GM12878 (cell line): ENCODE measurements around the gene TMC8. TPM values are rescaled to one million over a fixed set of nuclear protein-coding genes. Genes with fewer than 3 reads are reported as not detected.

Experiments used
- BHLHE40 ChIP-seq, 2 experiments: fragments of 450-650 bp in 1 of 2; IDR thresholded peaks; 2 replicates each; pipeline ENCODE4 v1.6.1; 2011 to 2017; ENCODE audit warnings: low read depth in 2 of 2, borderline replicate concordance in 1 of 2, improper control_type of control experiment in 1 of 2, low read length in 1 of 2, mild to moderate bottlenecking in 1 of 2
- BRCA1 ChIP-seq: IDR thresholded peaks from 2 replicates; pipeline ENCODE4 v1.6.1; 2011; ENCODE audit warnings: low read depth, low read length, improper control_type of control experiment
- CHD1 ChIP-seq: IDR thresholded peaks from 2 replicates; pipeline ENCODE4 v1.6.1; 2012; ENCODE audit warnings: low read depth, low read length, improper control_type of control experiment
- E2F8 ChIP-seq: fragments of 450-650 bp; IDR thresholded peaks from 2 replicates; pipeline ENCODE4 v1.6.1; 2018; ENCODE audit warnings: mild to moderate bottlenecking, low read depth, moderate library complexity; ENCODE audit not compliant: partially characterized antibody
- MEF2A ChIP-seq: IDR thresholded peaks from 2 replicates; pipeline ENCODE4 v1.6.1; 2011; ENCODE audit warnings: low read depth, mild to moderate bottlenecking, low read length, moderate library complexity; ENCODE audit not compliant: insufficient read depth
- MLLT1 ChIP-seq: fragments of 450-650 bp; IDR thresholded peaks from 2 replicates; pipeline ENCODE4 v1.6.1; 2016; ENCODE audit warnings: mild to moderate bottlenecking
- MTA2 ChIP-seq: fragments of 450-650 bp; IDR thresholded peaks from 2 replicates; pipeline ENCODE4 v1.6.1; 2016; ENCODE audit warnings: low read depth, mild to moderate bottlenecking, moderate library complexity
- NFXL1 ChIP-seq: fragments of 450-650 bp; IDR thresholded peaks from 2 replicates; pipeline ENCODE4 v1.6.1; 2017; ENCODE audit warnings: antibody characterized with exemption, mild to moderate bottlenecking, borderline replicate concordance
- SIN3A ChIP-seq: IDR thresholded peaks from 2 replicates; pipeline ENCODE4 v1.6.1; 2012; ENCODE audit warnings: low read depth, low read length, improper control_type of control experiment
- SIX5 ChIP-seq: IDR thresholded peaks from 2 replicates; pipeline ENCODE4 v1.6.1; 2011; ENCODE audit warnings: mild to moderate bottlenecking, low read depth, low read length, moderate library complexity; ENCODE audit not compliant: severe bottlenecking
- ZBTB40 ChIP-seq: fragments of 450-650 bp; IDR thresholded peaks from 2 replicates; pipeline ENCODE4 v1.6.1; 2016; ENCODE audit warnings: mild to moderate bottlenecking, moderate library complexity, borderline replicate concordance
- ZNF274 ChIP-seq: IDR thresholded peaks from one replicate; pipeline ENCODE4 v1.8.0; 2011; ENCODE audit not compliant: insufficient read length, insufficient read depth
- polyA plus RNA-seq, 11 experiments: library from polyadenylated mRNA; depleted of rRNA in 4 of 11; unstranded in 6 of 11; stranded (reverse) in 5 of 11; fragments of >200 nt; fragmentation: Nextera tagmentation in 4 of 11; fragmentation: Illumina TruSeq in 1 of 11; extraction: Ambion mirVana in 4 of 11; extraction: Trizol in 1 of 11; gene quantifications; 1 replicate in 1 of 11; 2 replicates in 10 of 11; pipeline versions ENCODE4 v1.2.1 to v1.2.3, GENCODE V29; 2011 to 2016; ENCODE audit warnings: inconsistent platforms in 2 of 11, missing spikeins in 2 of 11, low read depth in 1 of 11
- total RNA-seq, 4 experiments: library from RNA; depleted of rRNA in 3 of 4; stranded (reverse); fragments of >200 nt in 3 of 4; fragmentation: Illumina TruSeq in 1 of 4; extraction: Trizol in 1 of 4; gene quantifications; 2 replicates each; pipeline versions ENCODE4 v1.2.1 to v1.2.3, GENCODE V29; 2013 to 2021
- TF ChIP-seq, protein P1 (sequence below), 3 experiments: IDR thresholded peaks in 2 of 3; conservative IDR thresholded peaks in 1 of 3; 2 replicates each; pipeline ENCODE4 v1.5.1; 2011; ENCODE audit warnings: low read depth in 3 of 3, low read length in 3 of 3, mild to moderate bottlenecking in 3 of 3, control low read depth in 2 of 3, moderate library complexity in 2 of 3, inconsistent platforms in 1 of 3, mixed read lengths in 1 of 3; ENCODE audit not compliant: control insufficient read depth in 2 of 3, insufficient read depth in 1 of 3; ENCODE audit errors: extremely low read depth in 1 of 3

TMC8 gene
- total and polyA plus RNA-seq, 10 of the 15 experiments (the other 5 are each of a cell fraction or from before 2014, with no cell fraction given): 2.7 to 128 (median 40.0) TPM

GRCh38 chr17:78170692-78171590, 40.4 kb downstream of the TMC8 start (continued):
- TF ChIP-seq ZBTB40 (0 out of 2 replicates have a peak, but pooled peaks have one; percentile 15), SIN3A (no peak), E2F8 (no peak), MTA2 (0 out of 2 replicates have a peak, but pooled peaks have one; percentile 16), CHD1 (no peak), MLLT1 (peak; percentile 88), MEF2A (no peak), ZNF274 (no peak), BRCA1 (no peak), SIX5 (no peak), NFXL1 (no peak), BHLHE40 (IDR thresholded peaks at IDR 0.05; ENCODE audit: borderline replicate concordance in 1 of 2, low read depth in 2 of 2, low read length in 1 of 2) (peak in 1 of 2 experiments; percentile 15; a peak in 1 of 4 replicates)
- TF ChIP-seq, protein P1, sequence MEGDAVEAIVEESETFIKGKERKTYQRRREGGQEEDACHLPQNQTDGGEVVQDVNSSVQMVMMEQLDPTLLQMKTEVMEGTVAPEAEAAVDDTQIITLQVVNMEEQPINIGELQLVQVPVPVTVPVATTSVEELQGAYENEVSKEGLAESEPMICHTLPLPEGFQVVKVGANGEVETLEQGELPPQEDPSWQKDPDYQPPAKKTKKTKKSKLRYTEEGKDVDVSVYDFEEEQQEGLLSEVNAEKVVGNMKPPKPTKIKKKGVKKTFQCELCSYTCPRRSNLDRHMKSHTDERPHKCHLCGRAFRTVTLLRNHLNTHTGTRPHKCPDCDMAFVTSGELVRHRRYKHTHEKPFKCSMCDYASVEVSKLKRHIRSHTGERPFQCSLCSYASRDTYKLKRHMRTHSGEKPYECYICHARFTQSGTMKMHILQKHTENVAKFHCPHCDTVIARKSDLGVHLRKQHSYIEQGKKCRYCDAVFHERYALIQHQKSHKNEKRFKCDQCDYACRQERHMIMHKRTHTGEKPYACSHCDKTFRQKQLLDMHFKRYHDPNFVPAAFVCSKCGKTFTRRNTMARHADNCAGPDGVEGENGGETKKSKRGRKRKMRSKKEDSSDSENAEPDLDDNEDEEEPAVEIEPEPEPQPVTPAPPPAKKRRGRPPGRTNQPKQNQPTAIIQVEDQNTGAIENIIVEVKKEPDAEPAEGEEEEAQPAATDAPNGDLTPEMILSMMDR (IDR thresholded peaks at IDR 0.05 in 2 of 3, conservative IDR thresholded peaks at IDR 0.05 in 1 of 3; ENCODE audit: control insufficient read depth in 2 of 3, extremely low read depth in 1 of 3, insufficient read depth in 1 of 3, low read depth in 3 of 3, low read length in 3 of 3): no peak
- TF ChIP-seq, all 136 proteins: peak for 13
